A673 (cell line): ENCODE results near the gene AP1S2.

Source experiments
- CTCF ChIP-seq: fragments of 300-800, 200-600 bp; sonication (generic); conservative IDR thresholded peaks from 2 replicates; pipeline ENCODE4 v1.5.1; 2017; ENCODE audit warnings: low read depth, mild to moderate bottlenecking, antibody characterized with exemption, low read length, moderate library complexity, mixed read lengths
- EZH2 ChIP-seq: fragments of 200-600 bp; sonication (generic); IDR thresholded peaks from 2 replicates; pipeline ENCODE4 v1.6.1; 2017; ENCODE audit warnings: borderline replicate concordance, low read depth, mild to moderate bottlenecking, mixed read lengths, antibody characterized with exemption, low read length; ENCODE audit not compliant: poor library complexity, severe bottlenecking

- TF ChIP-seq CTCF = peak; percentile 42
- TF ChIP-seq EZH2 = no peak
Observed at GRCh38 chrX:15854080-15854655, 445 bp downstream of the AP1S2 start.
